PFSK-1 (cell line): ENCODE data around the gene PYGL.

Source experiments
- POLR2AphosphoS5 ChIP-seq: IDR thresholded peaks from 2 replicates; pipeline ENCODE4 v1.6.1; 2012; ENCODE audit warnings: low read depth, mild to moderate bottlenecking, control low read depth, low read length, moderate library complexity
- SIN3A ChIP-seq: IDR thresholded peaks from 2 replicates; pipeline ENCODE4 v1.6.1; 2012; ENCODE audit warnings: mild to moderate bottlenecking, low read length, moderate library complexity, borderline replicate concordance; ENCODE audit not compliant: insufficient read depth
- TAF1 ChIP-seq: IDR thresholded peaks from 2 replicates; pipeline ENCODE4 v1.6.1; 2012; ENCODE audit warnings: low read length, control low read depth, borderline replicate concordance; ENCODE audit not compliant: insufficient read depth
- TF ChIP-seq, protein P1 (sequence below), 2 experiments: IDR thresholded peaks; 2 replicates each; pipeline versions ENCODE4 v1.6.1 to v1.8.0; 2011 to 2012; ENCODE audit warnings: low read depth in 2 of 2, low read length in 2 of 2, control low read depth in 1 of 2, inconsistent platforms in 1 of 2, mild to moderate bottlenecking in 1 of 2, moderate library complexity in 1 of 2; ENCODE audit not compliant: insufficient read depth in 1 of 2

DNA sequence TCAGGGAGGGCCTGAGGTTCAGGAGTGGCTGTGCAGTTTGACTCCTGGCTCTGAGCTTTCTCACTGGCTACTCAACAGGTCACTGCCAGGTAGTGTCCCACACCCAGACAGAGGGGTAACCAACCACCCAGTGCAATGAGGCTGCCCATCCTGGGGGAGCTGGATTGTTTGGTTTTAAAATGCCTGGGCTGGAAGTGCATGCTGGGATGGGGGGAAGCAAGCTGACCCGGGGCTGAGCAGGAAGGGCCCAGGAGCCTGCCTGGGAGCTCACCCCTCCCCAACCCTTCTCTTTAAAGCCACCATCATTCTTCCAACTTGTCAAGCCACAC lies 85.0 kb downstream of the PYGL start:
- no peak for TF ChIP-seq TAF1
- TF ChIP-seq, protein P1, sequence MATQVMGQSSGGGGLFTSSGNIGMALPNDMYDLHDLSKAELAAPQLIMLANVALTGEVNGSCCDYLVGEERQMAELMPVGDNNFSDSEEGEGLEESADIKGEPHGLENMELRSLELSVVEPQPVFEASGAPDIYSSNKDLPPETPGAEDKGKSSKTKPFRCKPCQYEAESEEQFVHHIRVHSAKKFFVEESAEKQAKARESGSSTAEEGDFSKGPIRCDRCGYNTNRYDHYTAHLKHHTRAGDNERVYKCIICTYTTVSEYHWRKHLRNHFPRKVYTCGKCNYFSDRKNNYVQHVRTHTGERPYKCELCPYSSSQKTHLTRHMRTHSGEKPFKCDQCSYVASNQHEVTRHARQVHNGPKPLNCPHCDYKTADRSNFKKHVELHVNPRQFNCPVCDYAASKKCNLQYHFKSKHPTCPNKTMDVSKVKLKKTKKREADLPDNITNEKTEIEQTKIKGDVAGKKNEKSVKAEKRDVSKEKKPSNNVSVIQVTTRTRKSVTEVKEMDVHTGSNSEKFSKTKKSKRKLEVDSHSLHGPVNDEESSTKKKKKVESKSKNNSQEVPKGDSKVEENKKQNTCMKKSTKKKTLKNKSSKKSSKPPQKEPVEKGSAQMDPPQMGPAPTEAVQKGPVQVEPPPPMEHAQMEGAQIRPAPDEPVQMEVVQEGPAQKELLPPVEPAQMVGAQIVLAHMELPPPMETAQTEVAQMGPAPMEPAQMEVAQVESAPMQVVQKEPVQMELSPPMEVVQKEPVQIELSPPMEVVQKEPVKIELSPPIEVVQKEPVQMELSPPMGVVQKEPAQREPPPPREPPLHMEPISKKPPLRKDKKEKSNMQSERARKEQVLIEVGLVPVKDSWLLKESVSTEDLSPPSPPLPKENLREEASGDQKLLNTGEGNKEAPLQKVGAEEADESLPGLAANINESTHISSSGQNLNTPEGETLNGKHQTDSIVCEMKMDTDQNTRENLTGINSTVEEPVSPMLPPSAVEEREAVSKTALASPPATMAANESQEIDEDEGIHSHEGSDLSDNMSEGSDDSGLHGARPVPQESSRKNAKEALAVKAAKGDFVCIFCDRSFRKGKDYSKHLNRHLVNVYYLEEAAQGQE (IDR thresholded peaks at IDR 0.05; ENCODE audit: insufficient read depth in 1 of 2, low read depth in 2 of 2, low read length in 2 of 2), result no peak
- no peak for TF ChIP-seq POLR2AphosphoS5
- no peak for TF ChIP-seq SIN3A
